Central memory CD8-positive, alpha-beta T cell (primary cell): ENCODE measurements around the gene ANAPC5.
"Not testable (repeated sequence)": the region's sequence is repeated elsewhere in the genome, so short reads cannot be mapped to it uniquely, and the experiment has no call there.

Experiments used
- ATAC-seq: fragments of 150-1000 bp; cut with Tn5 transposase; replicated peaks from 2 replicates; pipeline ENCODE4 v1.10.0; 2022; ENCODE audit warnings: mild to moderate bottlenecking, moderate FRiP score, moderate number of reproducible peaks; ENCODE audit not compliant: poor library complexity, severe bottlenecking; ENCODE audit errors: extremely low read depth
- DNase-seq, 2 donors: peaks; one replicate each; pipeline ENCODE4 v3.0.0; 2021; ENCODE audit warnings: low spot score in 2 of 2
- H3K27ac Mint-ChIP-seq: one replicate; pipeline ENCODE4 v1.8.0; 2022; ENCODE audit warnings: low read depth, mild to moderate bottlenecking, moderate library complexity, mixed read lengths
- H3K27me3 Mint-ChIP-seq: one replicate; pipeline ENCODE4 v1.8.0; 2022; ENCODE audit warnings: mixed read lengths
- H3K36me3 Mint-ChIP-seq: one replicate; pipeline ENCODE4 v1.8.0; 2022; ENCODE audit warnings: mild to moderate bottlenecking, moderate library complexity, mixed read lengths; ENCODE audit not compliant: insufficient read depth
- H3K4me1 Mint-ChIP-seq: one replicate; pipeline ENCODE4 v1.8.0; 2022; ENCODE audit warnings: mixed read lengths
- H3K4me3 Mint-ChIP-seq: one replicate; pipeline ENCODE4 v1.8.0; 2022; ENCODE audit warnings: mild to moderate bottlenecking, moderate library complexity, mixed read lengths
- H3K9me3 Mint-ChIP-seq: one replicate; pipeline ENCODE4 v1.8.0; 2022; ENCODE audit warnings: mixed read lengths

The ANAPC5 gene

GRCh38 chr12:121383601-121384021, 31.4 kb upstream of the ANAPC5 start:
- ATAC-seq (no peak), DNase-seq (no peak)
- Mint-ChIP-seq H3K4me3 (no peak overlapping the region), H3K36me3 (peaks cover 2% of the 10 kb centered on the region), H3K27me3 (no peaks in the 10 kb centered on the region), H3K4me1 (no peaks in the 10 kb centered on the region), H3K9me3 (no peaks in the 10 kb centered on the region), H3K27ac (no peak overlapping the region)

DNA sequence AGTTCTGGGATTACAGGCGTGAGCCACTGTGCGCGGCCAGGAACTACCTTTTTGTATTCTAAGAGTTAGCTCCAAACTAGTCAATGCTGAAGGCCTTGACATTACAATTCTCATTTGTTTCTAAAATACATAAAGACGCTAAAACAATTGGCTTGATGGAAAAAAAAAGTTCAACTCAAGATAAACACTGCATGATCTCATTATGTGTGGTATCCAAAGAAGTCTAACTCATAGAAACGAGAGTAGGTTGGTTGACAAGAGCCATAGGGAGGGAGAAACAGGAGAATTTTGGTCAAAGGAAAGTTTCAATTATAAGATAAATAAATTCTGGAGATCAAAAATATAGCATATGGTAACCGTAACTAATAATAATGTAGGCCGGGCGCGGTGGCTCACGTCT, 27.7 kb upstream of the ANAPC5 start:
- no peak overlapping the region for H3K4me3 Mint-ChIP-seq
- no peaks in the 10 kb centered on the region for H3K9me3 Mint-ChIP-seq
- H3K4me1 Mint-ChIP-seq, result no peaks in the 10 kb centered on the region
- no peak for ATAC-seq
- H3K36me3 Mint-ChIP-seq, result peaks cover 5% of the 10 kb centered on the region
- no peak overlapping the region for H3K27ac Mint-ChIP-seq
- no peak for DNase-seq
- no peaks in the 10 kb centered on the region for H3K27me3 Mint-ChIP-seq

- DNase-seq (no peak), ATAC-seq (no peak)
- H3K36me3 Mint-ChIP-seq, result peaks cover 3% of the 10 kb centered on the region
- H3K9me3 Mint-ChIP-seq, result no peaks in the 10 kb centered on the region
- H3K27me3 Mint-ChIP-seq, result no peaks in the 10 kb centered on the region
- H3K27ac Mint-ChIP-seq, result no peak overlapping the region
- no peaks in the 10 kb centered on the region for H3K4me1 Mint-ChIP-seq
- H3K4me3 Mint-ChIP-seq, result no peak overlapping the region
Measured at GRCh38 chr12:121378736-121379135, 26.5 kb upstream of the ANAPC5 start.

DNA sequence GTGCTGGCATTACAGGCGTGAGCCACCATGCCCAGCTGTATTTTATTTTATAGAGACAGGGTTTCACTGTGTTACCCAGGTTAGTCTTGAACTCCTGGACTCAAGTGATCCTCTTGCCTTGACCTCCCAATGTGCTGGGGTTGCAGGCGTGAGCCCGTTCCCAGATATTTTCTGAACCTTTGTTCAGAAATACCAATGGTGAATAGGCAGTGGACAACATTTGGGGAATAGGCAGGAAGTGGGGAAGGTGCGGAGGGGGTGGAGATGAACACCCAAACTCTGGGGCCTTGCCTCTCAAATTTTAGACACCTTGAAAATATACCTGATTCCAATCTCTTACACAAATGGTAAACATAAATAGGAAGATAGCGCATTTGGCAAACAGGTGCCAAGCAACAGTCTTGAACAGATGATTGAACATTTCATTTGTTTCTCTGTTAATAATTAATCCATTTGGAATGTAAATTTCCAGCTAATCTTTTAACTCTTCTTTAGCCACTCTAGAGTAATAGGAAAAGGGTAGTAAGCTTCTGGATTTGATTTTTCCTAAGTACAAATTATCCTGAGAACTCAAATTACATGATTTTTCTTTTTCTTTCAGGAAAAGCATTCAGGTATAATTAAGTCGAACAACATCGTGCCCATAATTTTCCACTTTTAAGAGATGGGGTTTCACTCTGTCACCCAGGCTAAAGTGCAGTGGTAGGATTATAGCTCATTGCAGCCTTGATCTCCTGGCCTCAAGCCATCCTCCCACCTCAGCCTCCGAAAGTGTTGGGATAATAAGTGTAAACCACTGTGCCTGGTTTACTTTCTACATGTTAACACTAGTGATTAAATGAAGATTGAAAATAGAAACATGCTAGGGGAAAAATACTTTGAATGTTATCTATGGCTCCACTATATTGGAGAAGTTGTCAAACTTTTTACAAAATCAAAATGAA, 24.8 kb upstream of the ANAPC5 start:
- Mint-ChIP-seq H3K36me3 (peaks cover 3% of the 10 kb centered on the region), H3K27ac (no peak overlapping the region), H3K9me3 (no peaks in the 10 kb centered on the region), H3K4me1 (no peaks in the 10 kb centered on the region), H3K4me3 (no peak overlapping the region), H3K27me3 (no peaks in the 10 kb centered on the region)
- ATAC-seq (no peak), DNase-seq (no peak)

- not testable (repeated sequence) for H3K27me3 Mint-ChIP-seq, H3K9me3 Mint-ChIP-seq, DNase-seq, H3K4me3 Mint-ChIP-seq, ATAC-seq, H3K27ac Mint-ChIP-seq, H3K36me3 Mint-ChIP-seq, H3K4me1 Mint-ChIP-seq
Measured at GRCh38 chr12:121374945-121375584, 22.9 kb upstream of the ANAPC5 start.

DNA sequence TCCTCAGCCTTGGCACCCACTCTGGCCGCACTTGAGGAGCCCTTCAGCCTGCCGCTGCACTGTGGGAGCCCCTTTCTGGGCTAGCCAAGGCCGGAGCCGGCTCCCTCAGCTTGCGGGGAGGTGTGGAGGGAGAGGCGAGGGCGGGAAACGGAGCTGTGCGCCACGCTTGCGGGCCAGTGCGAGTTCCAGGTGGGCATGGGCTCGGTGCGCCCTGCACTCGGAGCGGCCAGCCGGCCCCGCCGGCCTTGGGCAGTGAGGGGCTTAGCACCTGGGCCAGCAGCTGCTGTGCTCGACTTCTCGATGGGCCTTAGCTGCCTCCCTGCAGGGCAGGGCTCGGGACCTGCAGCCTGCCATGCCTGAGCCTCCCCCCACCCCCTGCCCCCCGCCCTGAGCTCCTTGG, 22.1 kb upstream of the ANAPC5 start:
- not testable (repeated sequence) for H3K27me3 Mint-ChIP-seq, ATAC-seq, H3K27ac Mint-ChIP-seq

GRCh38 chr12:121373755-121374154, 21.5 kb upstream of the ANAPC5 start:
- Mint-ChIP-seq H3K36me3 (peaks cover 3% of the 10 kb centered on the region), H3K27me3 (no peaks in the 10 kb centered on the region), H3K4me3 (no peak overlapping the region), H3K27ac (no peak overlapping the region), H3K9me3 (no peaks in the 10 kb centered on the region), H3K4me1 (no peaks in the 10 kb centered on the region)
- DNase-seq (no peak), ATAC-seq (no peak)

More for the DNA sequence above, 22.1 kb upstream of the ANAPC5 start:
- H3K9me3 Mint-ChIP-seq, H3K4me1 Mint-ChIP-seq, H3K4me3 Mint-ChIP-seq, H3K36me3 Mint-ChIP-seq, DNase-seq: not testable (repeated sequence)

- H3K27me3 Mint-ChIP-seq, result no peaks in the 10 kb centered on the region
- peaks cover 1% of the 10 kb centered on the region for H3K36me3 Mint-ChIP-seq
- H3K27ac Mint-ChIP-seq, result peak overlapping the region; percentile 41
- H3K4me1 Mint-ChIP-seq, result no peaks in the 10 kb centered on the region
- no peak for DNase-seq
- no peaks in the 10 kb centered on the region for H3K9me3 Mint-ChIP-seq
- H3K4me3 Mint-ChIP-seq, result no peak overlapping the region
- no peak for ATAC-seq
Measured at GRCh38 chr12:121371404-121371803, 19.2 kb upstream of the ANAPC5 start.

DNA sequence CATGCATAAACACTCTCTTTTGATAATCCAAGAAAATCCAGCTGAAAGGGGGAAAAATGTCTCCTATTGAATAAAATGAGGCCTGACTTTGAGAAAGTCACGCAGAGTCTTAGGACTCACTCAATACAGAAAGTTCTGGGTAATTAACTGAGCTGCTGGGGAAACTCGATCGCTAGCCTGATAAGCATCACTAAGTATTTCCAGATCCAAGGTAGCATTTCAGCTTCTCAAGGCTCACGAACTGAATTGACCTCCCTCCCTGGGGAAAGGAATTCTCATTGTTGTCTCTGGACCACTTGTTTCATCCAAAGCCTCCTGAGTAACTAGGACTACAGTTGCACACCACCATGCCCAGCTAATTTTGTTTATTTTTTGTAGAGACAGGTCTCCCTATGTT, 13.8 kb upstream of the ANAPC5 start:
- Mint-ChIP-seq H3K4me3 (no peak overlapping the region), H3K27me3 (peaks cover 31% of the 10 kb centered on the region), H3K27ac (no peak overlapping the region), H3K4me1 (no peaks in the 10 kb centered on the region), H3K9me3 (no peaks in the 10 kb centered on the region), H3K36me3 (no peaks in the 10 kb centered on the region)
- ATAC-seq (no peak), DNase-seq (no peak)

DNA sequence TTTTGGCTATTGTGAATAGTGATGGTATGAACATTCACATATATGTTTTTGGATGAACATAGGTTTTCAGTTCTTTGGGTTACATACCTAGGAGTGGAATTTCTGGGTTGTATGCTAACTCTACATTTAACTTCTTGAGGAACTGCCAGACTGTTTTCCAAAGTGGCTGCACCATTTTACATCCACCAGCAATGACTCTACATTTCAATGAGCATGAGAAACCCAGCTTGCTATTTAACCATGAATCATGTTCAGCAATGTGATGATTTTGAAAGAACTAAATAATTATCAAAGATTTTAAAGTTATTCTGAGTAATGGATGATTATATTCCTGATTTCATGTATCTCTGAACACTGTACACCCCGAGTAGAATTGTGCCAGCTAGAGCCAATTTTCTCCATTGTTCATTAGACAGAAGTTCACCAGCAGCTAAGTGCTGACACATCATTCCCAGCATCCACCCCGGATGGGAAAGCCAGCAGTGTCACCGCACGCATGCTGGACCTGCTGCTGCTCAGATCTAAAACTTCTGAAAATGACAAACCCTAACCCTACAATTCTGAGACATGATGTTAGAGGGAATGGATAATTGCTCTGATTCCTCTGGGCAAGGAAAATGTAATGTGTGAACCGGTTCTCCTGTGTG, 13.3 kb upstream of the ANAPC5 start:
- H3K36me3 Mint-ChIP-seq, result no peaks in the 10 kb centered on the region
- peaks cover 31% of the 10 kb centered on the region for H3K27me3 Mint-ChIP-seq
- DNase-seq (no peak), ATAC-seq (no peak)
- no peaks in the 10 kb centered on the region for H3K9me3 Mint-ChIP-seq
- H3K4me3 Mint-ChIP-seq, result no peak overlapping the region
- no peaks in the 10 kb centered on the region for H3K4me1 Mint-ChIP-seq
- no peak overlapping the region for H3K27ac Mint-ChIP-seq

DNA sequence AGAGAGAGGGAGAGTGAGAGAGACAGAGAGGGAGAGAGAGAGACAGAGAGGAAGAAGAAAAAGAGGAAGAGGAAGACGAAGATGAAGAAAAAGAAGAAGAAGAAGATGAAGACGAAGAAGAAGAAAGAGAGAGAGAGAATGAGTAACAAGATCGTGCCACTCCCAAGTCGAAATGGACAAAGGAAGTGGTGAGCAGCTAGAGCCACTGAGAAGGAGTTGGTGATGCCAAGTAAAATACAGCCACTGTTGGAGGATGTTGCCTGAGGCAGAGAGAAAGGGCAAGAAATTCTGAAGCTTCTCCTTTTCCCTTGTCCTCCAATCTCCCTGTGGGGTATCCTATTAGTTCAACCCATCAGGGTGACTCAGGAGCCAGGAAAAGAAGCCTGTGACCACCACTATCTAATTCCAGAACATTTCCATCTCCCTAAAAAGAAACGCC, 12.5 kb upstream of the ANAPC5 start:
- Mint-ChIP-seq H3K4me3 (no peak overlapping the region), H3K4me1 (no peaks in the 10 kb centered on the region), H3K27ac (no peak overlapping the region), H3K27me3 (peaks cover 31% of the 10 kb centered on the region), H3K9me3 (no peaks in the 10 kb centered on the region), H3K36me3 (no peaks in the 10 kb centered on the region)
- ATAC-seq (no peak), DNase-seq (no peak)

GRCh38 chr12:121358073-121358472, 5.9 kb upstream of the ANAPC5 start:
- DNase-seq (no peak), ATAC-seq (no peak)
- Mint-ChIP-seq H3K36me3 (peaks cover 3% of the 10 kb centered on the region), H3K27ac (no peak overlapping the region), H3K4me3 (no peak overlapping the region), H3K9me3 (no peaks in the 10 kb centered on the region), H3K4me1 (peaks cover 3% of the 10 kb centered on the region), H3K27me3 (no peaks in the 10 kb centered on the region)
